NCI-H2171 (cell line): ENCODE data around the gene PHF21B.
"Not testable (repeated sequence)": the region's sequence is repeated elsewhere in the genome, so short reads cannot be mapped to it uniquely, and the experiment has no call there.

Experiments
- DNase-seq: peaks from one replicate; lab custom pipeline; 2025; lab: John Stamatoyannopoulos, UW

The PHF21B gene

GRCh38 chr22:45009606-45010531 lies at the start of gene PHF21B:
Gene PHF21B (minus strand): TSS chr22:45010005. CDS start chr22:45009549, 456 bp downstream.
- peak; percentile 90 for DNase-seq

DNA sequence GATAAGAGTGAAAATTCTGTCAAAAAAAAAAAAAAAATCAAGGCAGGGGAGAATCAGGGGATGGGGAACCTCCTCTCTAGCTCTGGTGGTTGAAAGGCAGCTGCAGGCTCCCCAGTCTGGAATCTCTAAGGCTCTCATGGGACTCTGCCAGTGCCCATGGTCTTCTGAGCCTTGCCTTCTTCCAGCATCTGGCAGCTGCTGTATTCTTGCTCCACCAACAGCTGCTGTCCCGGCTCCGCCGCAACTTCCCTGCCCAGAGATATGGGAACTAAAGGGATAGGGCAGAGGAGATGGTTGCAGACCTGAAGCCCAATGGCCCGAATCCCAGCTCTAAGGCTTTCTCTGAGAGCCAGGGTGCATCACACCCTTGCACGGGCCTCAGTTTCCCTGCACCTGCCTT lies 49.5 kb upstream of the PHF21B start:
- no peak for DNase-seq

GRCh38 chr22:45058622-45058912 lies 48.8 kb upstream of the PHF21B start:
- DNase-seq = no peak

DNA sequence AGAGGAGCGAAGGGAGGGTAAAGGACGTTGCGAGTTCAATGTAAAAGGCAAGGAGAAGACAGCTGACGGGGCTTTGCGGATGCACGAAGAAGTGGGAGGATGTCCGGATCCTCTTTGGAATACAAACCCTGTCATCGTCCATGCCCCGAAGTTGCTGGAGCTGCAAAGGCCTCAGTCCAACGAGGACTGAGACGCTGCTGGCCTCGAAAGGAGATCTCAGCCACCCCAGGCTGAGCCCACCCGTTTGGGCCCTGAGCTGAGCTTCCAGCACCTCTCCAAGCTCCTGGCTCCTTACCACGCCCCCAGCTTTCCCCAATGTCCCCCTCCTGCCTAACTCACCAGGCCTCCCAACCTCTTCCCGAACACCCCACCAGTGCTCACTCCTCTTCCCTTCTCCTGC lies 46.1 kb upstream of the PHF21B start:
- no peak for DNase-seq

DNA sequence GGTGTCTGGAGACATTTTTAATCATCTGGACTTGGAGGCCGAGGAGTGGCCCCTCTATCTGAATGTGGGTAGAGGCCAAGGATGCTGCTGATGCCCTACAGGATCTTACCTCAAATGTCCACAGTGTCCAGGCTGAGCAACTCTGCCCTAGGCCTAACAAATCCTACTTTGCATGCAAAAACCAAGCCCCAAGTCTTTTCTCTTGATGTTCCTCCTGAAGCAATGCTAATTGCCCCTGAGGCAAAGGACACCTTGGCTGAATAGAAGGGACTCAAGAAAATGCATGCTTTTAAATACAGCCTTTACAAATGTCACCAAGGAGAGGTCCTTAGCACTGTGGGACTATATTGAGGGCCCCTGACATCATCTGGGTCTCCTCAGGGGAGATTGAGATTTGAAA lies 43.8 kb upstream of the PHF21B start:
- no peak for DNase-seq

DNA sequence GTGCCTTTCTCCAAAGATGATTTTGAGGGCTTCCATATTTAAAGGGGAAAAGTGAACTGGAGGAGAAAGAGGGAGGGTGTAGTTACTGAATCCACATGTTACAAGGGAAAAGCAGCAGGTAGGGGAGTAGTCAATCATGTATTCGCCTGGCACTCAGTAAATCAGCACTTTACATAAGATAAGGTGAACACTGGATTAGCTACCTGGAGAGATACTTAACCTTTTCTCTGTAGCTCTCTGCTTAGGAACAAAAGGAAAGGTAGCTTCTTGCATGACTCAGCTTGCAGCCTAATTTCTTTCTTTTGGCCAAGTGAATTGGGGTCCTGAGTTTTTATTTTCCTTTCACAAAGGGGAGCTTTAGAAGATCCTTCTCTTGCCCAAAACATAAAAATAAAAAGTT lies 43.3 kb upstream of the PHF21B start:
- no peak for DNase-seq

DNA sequence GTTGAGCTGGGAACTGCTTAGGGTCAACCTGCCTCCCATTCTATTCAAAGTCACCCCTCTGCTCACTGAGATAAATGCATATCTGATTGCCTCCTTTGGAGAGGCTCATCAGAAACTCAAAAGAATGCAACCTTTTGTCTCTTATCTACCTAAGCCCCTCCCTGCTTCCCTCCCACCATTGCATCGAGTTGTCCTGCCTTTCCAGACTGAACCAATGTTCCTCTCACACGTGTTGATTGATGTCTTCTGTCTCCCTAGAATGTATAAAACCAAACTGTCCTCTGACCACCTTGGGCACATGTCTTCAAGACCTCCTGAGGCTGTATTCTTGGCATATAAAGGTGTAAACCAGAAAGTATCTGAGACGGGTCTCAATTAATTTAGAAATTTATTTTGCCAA lies 42.9 kb upstream of the PHF21B start:
- not testable (repeated sequence) for DNase-seq

- DNase-seq = no peak
Measured at GRCh38 chr22:45051946-45052345, 42.1 kb upstream of the PHF21B start.

GRCh38 chr22:45051419-45051818 lies 41.6 kb upstream of the PHF21B start:
- DNase-seq = no peak

GRCh38 chr22:45047260-45047659 lies 37.5 kb upstream of the PHF21B start:
- DNase-seq = no peak

DNA sequence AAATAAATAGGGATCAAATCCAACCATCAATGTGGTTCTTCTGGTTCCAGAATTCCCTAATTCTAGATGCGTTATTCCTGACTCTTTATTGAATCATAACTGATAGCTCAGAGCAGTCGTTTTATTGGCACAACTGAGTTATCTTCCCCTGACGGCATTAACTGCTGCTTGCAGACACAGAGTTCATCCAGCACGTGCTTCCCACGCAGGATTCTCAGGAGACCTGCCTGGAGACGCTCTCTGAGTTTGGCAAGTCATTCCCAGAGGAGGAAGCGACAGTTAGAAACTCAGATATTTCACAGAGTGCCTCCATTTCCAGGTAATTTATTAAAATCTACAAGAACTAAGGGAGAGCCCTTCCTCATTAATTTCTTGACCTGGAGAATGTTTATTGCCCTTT lies 35.4 kb upstream of the PHF21B start:
- no peak for DNase-seq

GRCh38 chr22:45042263-45042662 lies 32.5 kb upstream of the PHF21B start:
- no peak for DNase-seq

- no peak for DNase-seq
Measured at GRCh38 chr22:45039133-45039532, 29.3 kb upstream of the PHF21B start.

- DNase-seq = no peak
Measured at GRCh38 chr22:45036154-45036553, 26.3 kb upstream of the PHF21B start.

GRCh38 chr22:45034821-45035220 lies 25.0 kb upstream of the PHF21B start:
- DNase-seq = no peak

- DNase-seq = no peak
Measured at GRCh38 chr22:45034156-45034555, 24.4 kb upstream of the PHF21B start.

- no peak for DNase-seq
Measured at GRCh38 chr22:45033136-45033535, 23.3 kb upstream of the PHF21B start.

- DNase-seq = no peak
Measured at GRCh38 chr22:45031629-45032403, 22.0 kb upstream of the PHF21B start.

GRCh38 chr22:45029501-45029900 lies 19.7 kb upstream of the PHF21B start:
- no peak for DNase-seq

DNA sequence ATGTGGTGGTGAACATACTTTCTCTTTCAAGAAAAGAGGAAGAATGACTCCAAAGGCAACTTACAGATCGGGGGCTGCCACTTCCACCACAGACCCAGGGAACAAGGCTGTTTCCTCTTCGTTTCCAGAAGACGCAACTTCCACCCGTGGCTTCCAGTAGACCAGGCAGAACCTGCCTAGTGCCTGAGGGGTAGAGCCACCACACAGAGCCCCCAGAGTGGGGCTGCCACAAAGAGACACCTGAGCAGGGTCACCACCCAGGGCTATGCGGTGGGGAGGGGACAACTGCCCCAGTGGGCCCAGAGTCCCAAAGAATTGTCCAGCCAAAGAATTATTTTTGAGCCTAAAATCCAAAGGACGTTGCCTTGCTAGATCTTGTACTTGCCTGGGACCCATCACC lies 16.7 kb upstream of the PHF21B start:
- DNase-seq = no peak

DNA sequence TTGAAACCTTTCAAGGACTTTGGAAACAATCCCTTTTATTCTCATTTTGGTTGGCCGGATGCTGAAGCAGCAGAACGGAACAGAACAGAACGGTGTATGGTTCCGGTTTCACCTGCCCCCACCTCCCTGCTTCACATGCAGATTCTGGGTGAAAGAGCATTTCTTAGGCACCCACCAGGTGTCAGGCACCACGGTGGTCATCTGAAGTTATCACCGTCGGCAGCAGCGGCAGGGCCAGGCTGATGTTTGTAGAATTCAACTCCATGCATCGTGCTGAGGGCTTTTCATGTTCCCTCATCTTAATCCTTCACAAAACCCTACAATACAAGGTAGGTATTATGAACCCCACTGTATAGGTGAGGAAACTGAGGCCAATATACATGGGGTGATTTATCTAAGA lies 13.6 kb upstream of the PHF21B start:
- DNase-seq = no peak

DNA sequence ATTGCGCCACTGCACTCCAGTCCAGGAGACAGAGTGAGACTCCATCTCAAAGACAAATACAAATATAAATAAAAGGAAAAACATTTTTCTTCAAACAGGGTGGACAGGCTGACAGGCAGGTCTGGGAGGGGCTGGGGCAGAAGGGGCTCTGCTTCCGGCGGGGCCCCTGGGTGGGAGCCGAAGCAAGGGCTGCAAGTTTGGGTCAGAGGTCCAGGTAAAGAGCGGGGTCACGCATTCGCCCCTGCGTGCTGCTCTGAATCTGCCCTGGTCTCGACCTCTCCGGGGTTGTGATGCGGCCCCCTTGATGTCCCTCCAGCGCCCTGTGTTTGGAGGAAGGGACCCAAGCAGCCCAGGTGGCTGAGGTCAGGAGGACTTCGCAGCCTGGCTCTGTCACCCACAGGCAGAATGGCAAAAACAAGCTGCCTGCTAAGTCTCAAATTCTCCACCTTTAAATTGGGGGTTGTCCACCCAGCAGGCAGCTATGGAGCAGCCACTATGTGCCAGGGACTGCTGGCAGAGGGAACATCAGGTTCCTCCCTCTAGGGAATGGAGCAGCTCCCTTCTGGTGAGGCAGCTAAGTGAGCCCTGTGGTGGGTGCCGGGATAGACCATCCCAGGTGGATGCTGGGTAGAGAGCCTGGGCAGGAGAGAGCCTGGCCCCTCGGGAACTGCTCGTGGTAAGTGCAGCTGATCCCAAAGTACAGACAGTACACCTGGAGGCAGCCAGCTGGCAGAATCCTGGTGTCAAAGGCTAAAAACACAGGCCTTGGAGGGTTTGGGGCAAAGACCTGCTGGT lies 10.3 kb upstream of the PHF21B start:
- peak; percentile 92 for DNase-seq

- DNase-seq = no peak
Measured at GRCh38 chr22:45014654-45015053, 4.8 kb upstream of the PHF21B start.
